DMS153 (cell line): ENCODE results near the gene LAYN.

ENCODE experiments used
- DNase-seq: peaks from one replicate; lab custom pipeline; 2025; lab: John Stamatoyannopoulos, UW

LAYN gene

DNA sequence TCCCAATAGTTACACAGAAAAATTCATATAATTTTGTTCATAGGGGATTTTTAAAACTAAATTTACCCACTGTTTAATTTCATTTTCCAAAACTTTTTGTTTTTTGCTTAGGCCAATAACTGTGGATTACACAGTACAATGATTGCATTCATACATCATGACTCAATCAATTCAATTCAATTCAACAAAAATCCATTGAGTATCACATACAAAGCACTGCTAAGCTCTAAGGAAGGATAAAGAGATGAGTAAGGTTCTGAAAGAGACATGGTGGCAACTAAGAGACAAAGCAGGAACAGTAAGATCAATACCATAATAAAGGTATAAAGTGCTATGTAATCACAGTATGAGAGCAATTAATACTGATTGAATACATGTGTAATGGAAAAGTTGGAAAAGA, 9.4 kb upstream of the LAYN start:
- no peak for DNase-seq

GRCh38 chr11:111531687-111532364, 8.7 kb upstream of the LAYN start:
- no peak for DNase-seq

DNA sequence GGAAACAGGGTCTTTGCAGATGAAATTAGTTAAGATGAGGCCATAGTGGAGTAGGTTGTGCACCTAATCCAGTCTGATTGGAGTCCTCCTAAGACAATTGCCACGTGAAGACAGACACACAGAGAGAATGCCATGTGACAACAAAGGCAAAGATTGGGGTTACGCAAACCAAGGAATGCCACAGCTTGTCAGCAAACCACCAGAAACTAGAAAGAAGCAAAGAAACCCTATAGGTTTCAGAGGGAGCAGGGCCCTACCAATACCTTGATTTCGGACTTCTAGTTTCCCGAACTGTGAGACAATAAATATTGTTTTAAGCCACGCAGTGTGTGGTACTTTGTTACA, 8.2 kb upstream of the LAYN start:
- no peak for DNase-seq

- no peak for DNase-seq
Observed at GRCh38 chr11:111535281-111535680, 5.2 kb upstream of the LAYN start.

DNA sequence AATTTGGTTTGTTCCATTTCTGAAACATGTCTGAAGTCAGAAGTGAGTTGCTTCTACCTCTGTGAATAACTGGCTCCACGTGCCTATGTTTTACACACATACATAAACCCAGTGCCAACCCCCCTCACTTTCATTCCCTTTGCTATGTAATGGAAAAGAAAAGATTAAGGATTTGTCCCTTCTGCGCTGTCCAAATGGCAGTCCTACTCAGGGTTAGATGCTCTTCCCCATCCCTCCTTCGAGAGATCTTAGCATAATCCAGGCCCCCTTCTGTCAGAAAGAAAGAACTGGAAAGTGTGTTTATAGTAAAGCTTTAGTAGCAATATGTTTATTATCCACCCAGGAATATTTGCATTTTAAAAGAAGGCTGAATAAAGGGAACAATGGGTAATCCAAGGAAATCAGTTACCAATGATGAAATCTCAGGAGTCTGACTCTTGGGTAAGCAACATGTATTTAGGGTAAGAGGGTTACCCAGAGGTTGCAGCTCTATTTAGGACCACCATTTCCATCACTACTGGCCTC, 3.1 kb upstream of the LAYN start:
- DNase-seq = no peak

DNA sequence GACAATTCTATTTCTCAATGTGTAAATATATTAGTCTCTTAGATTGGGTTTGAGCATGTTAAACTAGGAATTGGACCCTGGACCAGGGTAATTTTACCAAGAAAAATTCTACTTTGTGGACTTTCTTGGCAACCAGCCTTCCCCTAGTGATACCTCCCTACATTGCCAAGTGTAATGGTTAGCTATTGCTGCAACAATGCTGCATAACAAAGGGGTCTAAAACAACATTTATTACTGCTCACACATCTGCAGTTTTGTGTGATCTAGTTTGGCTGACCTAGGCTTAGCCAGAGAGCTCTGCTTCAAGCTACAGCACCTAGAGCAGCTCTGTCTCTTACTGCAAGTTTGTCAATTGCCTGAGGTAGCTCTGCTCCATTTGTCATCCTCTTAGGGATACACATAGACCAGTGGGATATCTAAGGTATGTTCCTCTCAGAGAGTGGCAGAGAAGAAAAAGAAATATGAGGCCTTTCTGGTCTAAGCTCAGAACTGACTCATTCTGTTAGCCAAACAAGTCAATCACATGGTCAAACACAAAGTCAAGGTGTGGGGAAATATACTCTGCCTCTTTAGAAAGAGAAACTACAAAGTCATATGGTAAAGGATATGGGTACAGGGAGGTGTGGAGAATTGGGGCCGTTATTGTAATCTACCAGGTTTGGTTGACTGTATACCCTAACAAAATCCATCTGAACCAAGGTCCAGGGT, 2.0 kb upstream of the LAYN start:
- no peak for DNase-seq

DNA sequence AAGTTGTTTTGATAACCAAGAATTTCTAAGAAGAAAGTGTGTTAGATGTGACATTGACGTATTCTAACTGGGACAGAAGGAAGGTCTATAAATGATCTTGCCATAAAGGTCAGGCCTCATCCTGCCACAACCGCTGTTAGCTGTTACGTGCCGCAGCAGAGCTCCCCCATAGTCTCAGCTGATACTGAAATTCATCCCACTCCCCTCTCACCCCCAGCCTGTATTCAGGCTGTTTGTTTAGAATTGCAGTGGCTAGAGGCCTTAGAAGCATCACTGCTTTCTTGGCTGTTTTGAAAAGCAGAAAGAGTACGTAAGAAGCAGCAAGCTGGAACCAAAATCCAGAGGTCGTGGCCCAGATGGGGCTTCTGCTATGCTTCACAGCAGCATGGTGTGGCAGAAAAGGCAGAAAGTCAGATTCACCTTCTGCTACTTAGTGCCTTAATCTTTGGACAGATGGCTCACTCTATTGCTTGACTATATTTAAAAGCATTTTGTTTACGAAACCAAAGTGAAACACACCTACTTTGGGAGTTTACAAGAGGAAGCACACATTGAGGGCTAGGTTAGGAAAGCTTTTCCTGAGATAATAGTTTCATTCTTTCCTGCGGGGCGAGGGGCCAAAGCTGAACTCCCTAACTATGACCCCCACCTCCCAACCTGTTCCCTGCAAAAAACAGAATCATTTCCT, 950 bp upstream of the LAYN start:
- no peak for DNase-seq

GRCh38 chr11:111540937-111541253, 375 bp downstream of the LAYN start:
- no peak for DNase-seq

- DNase-seq = no peak
Observed at GRCh38 chr11:111541254-111542061, 938 bp downstream of the LAYN start.

GRCh38 chr11:111542606-111543275, 2.2 kb downstream of the LAYN start:
- DNase-seq = no peak

DNA sequence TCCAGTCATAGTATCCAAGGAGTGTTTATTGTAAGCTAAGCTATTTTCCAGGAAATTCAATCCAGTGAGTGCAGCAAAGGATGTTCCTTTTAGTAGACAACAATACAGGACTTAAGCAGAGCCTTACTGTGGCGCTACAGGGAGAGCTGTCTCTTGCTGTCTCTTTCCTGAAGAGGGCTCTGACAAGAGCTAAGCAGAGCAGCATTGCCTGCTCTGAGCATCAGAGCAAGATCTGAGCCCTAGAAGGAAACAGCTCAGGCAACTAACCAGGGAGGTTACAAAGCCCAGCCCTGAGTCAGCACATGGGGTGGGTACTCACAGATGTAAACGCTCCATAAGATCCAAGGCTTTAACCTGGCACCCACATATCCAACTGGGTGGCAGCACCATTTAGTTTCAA, 8.0 kb downstream of the LAYN start:
- DNase-seq = no peak

DNA sequence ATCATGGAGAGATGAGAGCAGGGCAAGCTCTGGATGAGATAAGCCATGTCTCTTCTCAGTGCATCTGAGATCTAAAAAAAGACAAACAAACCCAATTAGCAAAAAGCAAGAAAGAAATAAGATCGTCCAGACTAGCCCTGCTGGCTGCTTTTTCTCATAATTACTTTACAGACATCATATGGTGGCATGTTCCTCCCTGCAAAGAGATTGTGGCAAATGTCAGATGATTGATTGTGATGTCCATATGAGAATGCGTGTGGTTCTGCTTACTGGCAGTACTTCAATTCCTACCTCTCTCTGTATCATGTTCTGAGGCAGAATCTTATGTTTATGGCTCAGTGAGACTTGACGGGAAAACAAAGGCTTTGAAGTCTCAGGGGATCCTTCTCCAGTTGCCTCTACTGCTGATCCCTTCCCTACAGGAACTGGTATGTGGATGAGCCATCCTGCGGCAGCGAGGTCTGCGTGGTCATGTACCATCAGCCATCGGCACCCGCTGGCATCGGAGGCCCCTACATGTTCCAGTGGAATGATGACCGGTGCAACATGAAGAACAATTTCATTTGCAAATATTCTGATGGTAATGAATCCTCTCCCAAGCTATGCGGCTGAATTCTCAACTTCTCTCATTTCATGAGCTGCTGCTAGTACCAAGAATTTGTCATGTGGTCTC, 8.8 kb downstream of the LAYN start:
- no peak for DNase-seq

GRCh38 chr11:111549869-111550203, 9.3 kb downstream of the LAYN start:
- DNase-seq = no peak

- DNase-seq = no peak
Observed at GRCh38 chr11:111550258-111550657, 9.7 kb downstream of the LAYN start.

DNA sequence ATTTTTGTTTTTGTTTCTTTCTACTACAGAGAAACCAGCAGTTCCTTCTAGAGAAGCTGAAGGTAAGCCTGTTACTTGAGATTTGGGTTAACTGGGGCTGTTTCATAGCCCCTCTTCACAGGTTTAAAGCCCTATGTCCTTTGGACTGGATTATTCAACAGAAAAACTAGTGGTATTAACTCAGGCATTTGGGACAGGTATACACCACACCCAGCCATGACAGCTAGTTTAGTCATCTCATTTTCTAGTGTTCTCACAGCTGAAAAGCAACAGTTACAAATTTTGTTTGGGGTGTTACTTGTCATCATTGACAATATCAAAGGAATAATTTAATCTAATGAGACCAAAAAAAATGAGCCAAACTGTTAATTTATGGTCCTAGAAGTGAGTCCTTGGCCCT, 14.0 kb downstream of the LAYN start:
- no peak for DNase-seq

DNA sequence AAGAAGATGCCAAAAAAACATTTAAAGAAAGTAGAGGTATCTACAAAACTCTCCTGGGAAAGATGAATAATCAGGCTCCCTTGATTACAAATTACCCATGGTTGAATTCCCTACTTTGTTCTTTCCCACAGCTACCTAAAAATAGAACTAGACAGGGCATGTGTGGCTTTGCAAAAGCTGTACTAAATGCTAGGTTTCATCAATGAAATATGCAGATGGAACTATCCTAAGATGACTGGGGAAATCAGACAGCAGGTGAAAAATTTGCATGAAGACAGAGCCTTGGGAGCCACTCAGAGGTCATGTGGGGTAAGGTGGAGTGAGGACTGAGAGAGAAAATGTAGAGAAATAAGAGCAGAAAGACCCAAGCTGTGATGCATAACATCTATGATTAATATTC, 14.7 kb downstream of the LAYN start:
- DNase-seq = no peak

- no peak for DNase-seq
Observed at GRCh38 chr11:111557425-111558111, 17.0 kb downstream of the LAYN start.

DNA sequence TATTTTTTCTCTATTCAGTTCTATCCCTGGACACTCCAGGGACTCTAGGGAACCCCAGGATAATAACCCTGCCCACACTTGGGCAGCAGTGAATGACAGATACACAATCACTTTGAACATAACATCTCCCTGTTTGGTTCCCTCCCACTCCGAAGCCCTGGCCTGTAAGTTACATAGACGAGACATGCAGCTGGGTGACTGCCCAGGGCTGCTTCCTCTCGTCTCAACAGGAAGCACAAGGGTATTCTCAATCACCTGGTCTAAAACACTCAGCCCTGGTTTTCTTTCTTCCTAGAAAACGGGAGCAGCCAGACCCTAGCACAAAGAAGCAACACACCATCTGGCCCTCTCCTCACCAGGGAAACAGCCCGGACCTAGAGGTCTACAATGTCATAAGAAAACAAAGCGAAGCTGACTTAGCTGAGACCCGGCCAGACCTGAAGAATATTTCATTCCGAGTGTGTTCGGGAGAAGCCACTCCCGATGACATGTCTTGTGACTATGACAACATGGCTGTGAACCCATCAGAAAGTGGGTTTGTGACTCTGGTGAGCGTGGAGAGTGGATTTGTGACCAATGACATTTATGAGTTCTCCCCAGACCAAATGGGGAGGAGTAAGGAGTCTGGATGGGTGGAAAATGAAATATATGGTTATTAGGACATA, 19.4 kb downstream of the LAYN start:
- no peak for DNase-seq

DNA sequence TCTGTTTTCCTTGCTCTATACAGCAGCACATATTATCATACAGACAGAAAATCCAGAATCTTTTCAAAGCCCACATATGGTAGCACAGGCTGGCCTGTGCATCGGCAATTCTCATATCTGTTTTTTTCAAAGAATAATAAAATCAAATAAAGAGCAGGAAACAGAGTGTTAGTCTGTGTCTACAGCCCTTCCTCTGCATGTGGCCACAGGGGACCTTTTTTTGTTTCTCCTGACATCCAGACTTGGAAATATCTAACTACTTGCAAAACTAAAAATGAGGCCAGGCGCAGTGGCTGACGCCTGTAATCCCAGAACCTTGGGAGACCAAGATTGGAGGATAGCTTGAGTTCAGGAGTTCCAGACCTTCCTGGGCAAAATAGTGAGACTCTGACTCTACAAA, 20.3 kb downstream of the LAYN start:
- DNase-seq = no peak

- no peak for DNase-seq
Observed at GRCh38 chr11:111561306-111561705, 20.8 kb downstream of the LAYN start.
